CD4-positive, alpha-beta T cell treated with Interleukin-17A for 1 hour (primary cell): ENCODE measurements around the gene CFAP90.

ENCODE experiments used
- DNase-seq: peaks from one replicate; pipeline ENCODE4 v3.0.0-alpha.2; 2020

Gene CFAP90

DNA sequence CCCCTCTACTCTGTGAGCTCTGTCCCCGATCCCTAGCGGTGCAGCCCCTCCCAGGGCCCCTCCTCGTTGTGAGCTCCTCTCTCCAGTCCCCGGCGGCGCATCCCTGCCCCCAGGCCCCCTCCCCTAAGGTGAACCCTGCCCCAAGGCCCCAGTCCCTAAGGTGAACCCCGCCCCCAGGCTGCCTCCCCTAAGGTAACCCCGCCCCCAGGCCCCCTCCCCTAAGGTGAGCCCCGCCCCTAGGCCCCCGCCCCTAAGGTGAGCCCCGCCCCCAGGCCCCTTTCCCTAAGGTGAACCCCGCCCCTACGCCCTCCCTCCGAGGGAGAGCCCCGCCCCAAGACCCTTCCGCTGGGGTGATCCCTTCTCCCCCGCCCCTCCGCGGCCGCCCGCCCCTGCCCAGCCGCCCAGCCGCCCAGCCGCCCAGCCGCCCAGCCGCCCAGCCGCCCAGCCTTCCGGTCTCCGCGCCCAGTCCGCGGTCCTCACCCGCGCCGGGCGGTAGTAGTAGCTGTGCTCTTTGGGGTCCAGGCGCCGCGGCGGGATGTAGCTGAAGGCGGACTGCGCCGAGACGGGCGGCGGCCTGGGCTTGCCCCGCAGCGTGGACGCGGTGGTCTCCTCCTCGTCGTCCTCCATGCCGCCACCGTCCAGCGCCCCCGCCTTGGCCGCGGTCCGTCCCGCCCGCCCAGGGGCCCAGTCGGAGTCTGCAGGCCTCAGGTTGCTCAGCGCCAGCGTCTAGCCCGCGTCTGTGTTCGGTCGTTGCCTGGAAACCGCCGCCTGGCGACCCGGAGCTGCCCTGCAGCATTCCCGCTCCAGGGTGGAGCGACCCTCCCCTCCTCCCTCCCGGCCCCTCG, at the start of gene CFAP90:
Gene CFAP90, minus strand, starts transcription at position 739 of the 845 bp plus-strand sequence. Its CDS starts 112 bp downstream, at position 627.
- peak; percentile 37 for DNase-seq

DNA sequence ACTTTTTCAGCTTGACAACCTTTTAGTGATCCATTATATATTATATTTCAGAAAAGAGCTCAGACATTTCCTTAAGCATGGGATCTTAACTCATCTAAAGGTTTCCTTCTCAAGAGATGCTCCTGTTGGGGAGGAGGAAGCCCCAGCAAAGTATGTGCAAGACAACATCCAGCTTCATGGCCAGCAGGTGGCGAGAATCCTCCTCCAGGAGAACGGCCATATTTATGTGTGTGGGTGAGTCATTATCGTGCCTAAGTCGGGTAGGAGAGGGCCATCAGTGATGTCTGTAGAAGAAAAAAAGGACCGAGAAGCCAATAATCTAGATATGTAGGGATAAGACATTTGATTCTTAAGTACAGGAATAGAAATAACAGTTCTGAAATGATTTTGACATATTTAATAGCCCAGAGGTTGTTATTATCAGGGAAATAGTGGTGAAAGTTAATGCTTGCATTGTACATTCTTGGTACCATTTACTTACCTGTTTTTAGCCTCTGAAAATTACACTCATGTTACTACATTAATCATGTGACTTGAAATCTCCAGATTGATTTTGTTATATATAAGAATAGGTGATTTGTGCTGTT, 46.2 kb upstream of the CFAP90 start:
- peak; percentile 19 for DNase-seq

- no peak for DNase-seq
Observed at GRCh38 chr5:7894860-7895259, 43.9 kb upstream of the CFAP90 start.

DNA sequence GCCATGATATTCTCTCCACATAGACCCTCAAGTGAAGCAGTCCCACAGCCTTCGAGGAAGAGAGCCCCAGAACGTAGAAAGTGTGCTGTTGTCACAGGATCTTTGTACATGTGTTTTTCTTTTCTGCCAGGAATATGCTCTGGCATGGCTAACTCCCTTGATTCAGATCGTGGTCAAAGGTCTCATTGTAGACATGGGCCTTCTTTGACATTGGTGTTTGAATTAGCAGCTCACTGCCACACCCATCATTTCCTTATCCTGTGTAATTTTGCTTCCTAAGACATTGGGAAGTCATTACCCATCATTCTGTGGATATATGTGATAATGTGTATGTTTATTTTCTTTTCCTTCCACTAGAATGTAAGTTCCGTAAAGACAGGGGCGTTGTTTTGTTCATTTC, 43.5 kb upstream of the CFAP90 start:
- no peak for DNase-seq

GRCh38 chr5:7888901-7889300, 38.0 kb upstream of the CFAP90 start:
- DNase-seq: no peak

- DNase-seq: peak; percentile 67
Observed at GRCh38 chr5:7886849-7887475, 36.0 kb upstream of the CFAP90 start.

DNA sequence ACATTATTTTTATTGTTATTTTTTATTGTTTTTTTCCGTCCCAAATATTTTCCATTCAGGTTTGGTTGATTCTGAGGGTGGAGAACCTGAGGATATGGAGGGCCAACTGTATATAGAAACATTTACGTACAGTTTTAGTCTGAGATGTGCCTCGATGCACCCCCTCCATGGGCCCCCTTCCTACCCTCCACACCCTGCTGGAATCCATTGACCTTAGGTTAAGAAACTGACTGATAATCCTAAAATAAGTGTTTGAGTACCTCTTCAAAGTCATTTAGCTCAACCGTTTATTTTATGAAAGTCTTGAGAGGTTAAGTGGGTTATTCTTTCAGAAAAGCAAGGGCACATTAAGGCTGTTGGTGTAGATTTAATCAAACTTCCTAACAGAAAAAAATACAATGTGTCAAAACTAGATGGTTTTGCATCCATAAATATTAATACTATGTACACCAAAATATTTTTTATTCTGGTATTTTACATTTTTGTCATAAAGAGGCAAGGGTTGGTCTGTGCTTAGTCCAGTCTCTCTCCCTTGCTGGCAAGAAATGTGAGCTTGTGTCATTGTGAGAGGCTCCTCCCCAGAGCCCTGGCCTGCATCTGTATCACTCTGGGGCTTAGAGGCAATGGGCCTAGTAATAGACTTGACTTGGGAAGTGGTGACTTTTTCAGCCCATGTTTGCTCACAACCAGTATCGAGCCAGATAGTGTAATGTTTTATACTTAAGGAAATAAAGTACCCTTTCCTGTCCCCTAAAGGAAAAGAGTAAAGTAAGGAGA, 33.7 kb upstream of the CFAP90 start:
- DNase-seq: no peak

GRCh38 chr5:7882926-7883325, 32.0 kb upstream of the CFAP90 start:
- DNase-seq: no peak

DNA sequence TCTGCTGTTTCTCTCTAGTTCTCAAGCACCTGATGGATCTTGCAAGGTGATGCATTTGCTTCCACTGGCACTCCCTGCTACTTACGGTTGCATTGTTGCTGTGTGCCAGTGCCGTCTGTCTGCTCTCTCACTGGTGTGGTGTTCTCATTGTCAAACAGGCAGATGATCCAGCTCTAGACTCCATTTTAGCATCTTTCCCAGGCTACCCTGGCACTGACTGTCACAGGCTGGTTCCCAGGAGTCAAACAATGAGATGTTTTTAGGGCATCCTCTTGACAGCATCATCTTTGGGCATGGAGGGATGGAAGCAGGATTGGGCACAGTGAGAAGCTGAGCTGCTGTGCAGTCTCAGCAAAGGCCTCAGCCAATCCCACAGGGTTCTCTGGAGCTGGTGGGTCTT, 30.9 kb upstream of the CFAP90 start:
- no peak for DNase-seq

- no peak for DNase-seq
Observed at GRCh38 chr5:7881091-7881490, 30.2 kb upstream of the CFAP90 start.

- DNase-seq: no peak
Observed at GRCh38 chr5:7878381-7878873, 27.5 kb upstream of the CFAP90 start.

GRCh38 chr5:7877851-7878250, 26.9 kb upstream of the CFAP90 start:
- DNase-seq: no peak

- DNase-seq: no peak
Observed at GRCh38 chr5:7876867-7877266, 25.9 kb upstream of the CFAP90 start.

DNA sequence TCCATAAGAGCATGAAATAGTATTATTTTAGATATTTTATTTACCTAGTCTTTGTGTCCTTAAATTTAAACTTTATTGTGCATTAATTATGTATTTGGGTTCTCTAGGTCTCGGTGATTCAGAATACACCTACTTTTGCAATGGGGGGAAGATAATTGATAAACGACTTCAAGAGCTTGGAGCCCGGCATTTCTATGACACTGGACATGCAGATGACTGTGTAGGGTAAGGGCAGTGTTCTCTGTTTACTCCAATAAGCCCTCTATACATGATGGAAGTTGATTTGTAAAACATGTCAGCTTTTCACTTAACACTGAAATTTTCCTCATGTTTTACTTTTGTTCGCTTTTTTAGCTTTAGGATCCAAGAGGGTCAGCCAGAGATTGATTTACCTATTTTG, 24.2 kb upstream of the CFAP90 start:
- DNase-seq: no peak

DNA sequence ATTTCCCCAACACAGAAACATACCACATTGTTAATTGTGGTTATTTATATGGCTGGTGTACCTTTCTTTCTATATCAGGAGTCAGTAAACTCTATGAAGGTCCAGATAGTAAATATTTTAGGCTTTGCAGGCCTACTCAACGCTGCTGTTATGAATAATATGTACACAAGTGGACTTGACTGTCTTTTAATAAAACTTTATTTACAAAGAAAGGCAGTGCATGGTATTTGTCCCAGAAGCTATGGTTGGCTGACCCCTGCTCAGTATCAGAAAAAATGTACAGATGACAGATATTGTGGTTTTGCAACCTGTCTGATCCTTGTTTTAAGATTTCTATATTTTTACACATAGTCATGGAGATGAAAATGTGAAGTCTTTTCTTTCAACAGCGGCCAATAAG, 23.7 kb upstream of the CFAP90 start:
- DNase-seq: no peak

GRCh38 chr5:7873216-7873615, 22.3 kb upstream of the CFAP90 start:
- peak; percentile 57 for DNase-seq

DNA sequence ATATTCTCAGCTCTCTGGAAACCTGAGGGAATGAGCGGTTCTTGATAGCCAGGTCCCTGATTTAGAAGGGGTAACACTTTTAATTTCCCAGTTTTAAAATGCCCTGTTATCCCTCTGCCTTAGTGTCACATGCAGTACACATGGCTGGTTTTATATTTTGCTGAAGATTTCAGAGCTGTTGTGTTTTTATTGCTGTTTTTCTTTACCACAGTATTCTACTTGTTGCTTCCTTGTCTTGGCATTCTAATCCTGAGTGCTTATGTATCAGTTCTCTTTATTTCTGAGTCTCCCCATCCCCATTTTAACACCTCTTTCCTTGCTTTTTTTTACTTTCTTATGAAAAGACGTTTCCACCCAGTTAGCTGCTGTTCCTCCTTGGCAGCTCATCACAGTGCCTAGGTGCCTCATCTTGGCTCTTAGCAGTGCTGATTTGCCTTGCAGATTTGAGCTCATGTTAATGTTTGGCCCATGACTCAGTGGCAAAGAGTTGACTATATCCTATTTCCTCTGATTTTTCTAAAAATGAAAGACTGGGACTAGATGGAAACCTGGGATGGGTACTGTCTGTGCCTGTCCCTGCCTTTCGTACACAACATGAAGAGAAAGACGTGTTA, 21.7 kb upstream of the CFAP90 start:
- no peak for DNase-seq

- DNase-seq: peak; percentile 33
Observed at GRCh38 chr5:7871653-7872052, 20.7 kb upstream of the CFAP90 start.

GRCh38 chr5:7869474-7870136, 18.7 kb upstream of the CFAP90 start:
- DNase-seq: peak; percentile 38

DNA sequence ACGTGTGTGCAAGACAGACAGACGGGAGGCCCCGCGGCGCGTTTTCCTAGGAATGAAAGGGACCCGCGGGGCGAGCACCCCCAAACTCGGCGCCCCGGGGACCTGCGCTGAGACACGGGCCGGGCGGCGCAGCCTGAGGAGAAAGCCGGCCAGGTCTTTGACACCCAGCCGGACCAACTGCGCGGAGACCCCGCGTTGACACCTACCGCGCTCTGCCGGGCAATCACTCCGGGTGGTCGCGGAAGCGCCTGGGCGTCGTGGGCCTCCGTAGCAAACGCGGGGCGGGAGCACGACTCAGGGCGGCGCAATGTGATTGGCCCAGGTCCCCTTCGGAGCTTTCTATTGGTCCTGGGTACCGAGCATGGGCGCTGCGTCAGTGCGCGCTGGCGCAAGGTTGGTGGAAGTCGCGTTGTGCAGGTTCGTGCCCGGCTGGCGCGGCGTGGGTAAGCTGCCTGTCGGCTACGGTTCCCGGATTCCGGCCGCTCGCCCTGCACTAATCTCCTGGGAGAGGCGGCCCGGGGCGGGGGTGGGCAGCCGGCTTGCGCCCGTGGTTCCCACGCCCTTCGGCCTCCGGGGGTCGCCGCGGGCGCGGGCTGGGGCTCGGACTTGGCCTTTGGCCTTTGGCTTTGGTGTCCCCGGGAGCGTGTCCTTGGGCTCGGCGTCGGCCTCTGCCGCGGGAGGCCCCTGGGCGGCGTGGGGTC, 18.0 kb upstream of the CFAP90 start, which contains the start of the genes FASTKD3 and MTRR:
Gene FASTKD3, minus strand, starts transcription at position 259 of the 701 bp plus-strand sequence. CDS start 948 bp downstream, outside the sequence.
Gene MTRR, plus strand, starts transcription at position 376 of the 701 bp plus-strand sequence. CDS start 1,647 bp downstream, outside the sequence.
- peak; percentile 92 for DNase-seq

DNA sequence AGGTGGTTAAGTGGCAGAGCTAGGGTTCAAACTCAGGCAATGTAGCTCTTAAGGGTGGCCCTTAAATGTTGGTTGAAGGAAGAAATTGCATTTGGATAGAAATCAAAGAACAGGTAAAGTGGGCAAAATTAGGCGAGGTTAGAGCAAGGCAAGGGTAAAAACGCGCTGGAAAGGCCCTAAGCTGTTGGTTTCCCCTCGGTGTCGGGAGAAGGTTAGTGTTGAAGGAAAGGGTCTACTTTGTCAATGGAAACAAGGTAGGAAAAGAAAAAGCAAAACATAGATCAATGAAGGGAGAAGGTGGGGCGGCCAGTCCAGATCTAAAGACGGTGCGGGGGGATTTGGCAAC, 17.5 kb upstream of the CFAP90 start:
- DNase-seq: no peak
